Activated CD8-positive, alpha-beta memory T cell treated with anti-CD3 and anti-CD28 coated beads for 36 hours (primary cell): ENCODE measurements around the gene TMED1. TPM values are rescaled to one million over a fixed set of nuclear protein-coding genes. Genes with fewer than 3 reads are reported as not detected.

Experiments used
- CTCF ChIA-PET: fragments of 350-600 bp; sonication (Branson Sonifier 250); formaldehyde crosslinking; loops from one replicate; lab custom pipeline; 2021; ENCODE audit warnings: antibody characterized with exemption; lab: Charles Lee
- POLR2A ChIA-PET: fragments of 350-600 bp; sonication (Branson Sonifier 250); formaldehyde crosslinking; loops from one replicate; lab custom pipeline; 2021; ENCODE audit warnings: antibody characterized with exemption; lab: Charles Lee
- total RNA-seq, 2 experiments: library from RNA; stranded (reverse); gene quantifications; one replicate each; pipeline ENCODE4 v1.2.3, GENCODE V29; 2021

Gene TMED1
- total RNA-seq, 2 experiments from 2014 or later: 13.4 to 14.2 TPM

- ChIA-PET POLR2A (no interaction called here), CTCF (interaction anchor here (0.8 to 1.4 kb wide), 4 partner anchors 9 to 103 kb away, joined by 3 to 4 read pairs (median 4); partner anchors contain the start of gene DNM2)
Measured at GRCh38 chr19:10820173-10820572, 15.8 kb downstream of the TMED1 start.

GRCh38 chr19:10819124-10820060, 16.6 kb downstream of the TMED1 start:
- ChIA-PET CTCF (interaction anchor here (1.4 kb wide), 1 partner anchor 39 kb away, joined by 4 read pairs; no protein-coding TSS in a partner anchor), POLR2A (no interaction called here)

- ChIA-PET POLR2A (interaction anchor here (1.1 kb wide), 1 partner anchor 116 kb away, joined by 3 read pairs; no protein-coding TSS in a partner anchor), CTCF (no interaction called here)
Measured at GRCh38 chr19:10818301-10819123, 17.5 kb downstream of the TMED1 start.

- POLR2A ChIA-PET: interaction anchor here (0.6 to 1.1 kb wide), 2 partner anchors 11 to 115 kb away, joined by 3 read pairs; no protein-coding TSS in a partner anchor
- CTCF ChIA-PET: no interaction called here
Measured at GRCh38 chr19:10817291-10818038, 18.5 kb downstream of the TMED1 start.

GRCh38 chr19:10816691-10817090, 19.3 kb downstream of the TMED1 start:
- POLR2A ChIA-PET: no interaction called here
- CTCF ChIA-PET: no interaction called here

- POLR2A ChIA-PET: interaction anchor here (0.6 kb wide), 1 partner anchor 39 kb away, joined by 3 read pairs; no protein-coding TSS in a partner anchor
- CTCF ChIA-PET: interaction anchor here (0.5 kb wide), 1 partner anchor 9 kb away, joined by 3 read pairs; no protein-coding TSS in a partner anchor
Measured at GRCh38 chr19:10815969-10816644, 19.9 kb downstream of the TMED1 start.

GRCh38 chr19:10815007-10815536, 20.9 kb downstream of the TMED1 start:
- ChIA-PET CTCF (interaction anchor here (0.7 to 1.5 kb wide), 3 partner anchors 15 to 49 kb away, joined by 3 read pairs; no protein-coding TSS in a partner anchor), POLR2A (interaction anchor here (0.6 kb wide), 1 partner anchor 435 kb away, joined by 3 read pairs; the partner anchor contains the start of gene TYK2)

- CTCF ChIA-PET: interaction anchor here (0.7 kb wide), 2 partner anchors 66 to 240 kb away, joined by 3 read pairs; no protein-coding TSS in a partner anchor
- POLR2A ChIA-PET: no interaction called here
Measured at GRCh38 chr19:10812902-10813404, 23.1 kb downstream of the TMED1 start.

GRCh38 chr19:10812196-10812595, 23.8 kb downstream of the TMED1 start:
- CTCF ChIA-PET: no interaction called here
- POLR2A ChIA-PET: interaction anchor here (1.0 kb wide), 1 partner anchor 24 kb away, joined by 3 read pairs; the partner anchor contains the start of gene TMED1

- CTCF ChIA-PET: no interaction called here
- POLR2A ChIA-PET: interaction anchor here (1.0 kb wide), 1 partner anchor 25 kb away, joined by 3 read pairs; the partner anchor contains the start of gene TMED1
Measured at GRCh38 chr19:10811391-10812111, 24.5 kb downstream of the TMED1 start.

GRCh38 chr19:10809651-10810285, 26.2 kb downstream of the TMED1 start:
- ChIA-PET CTCF (interaction anchor here (1.1 to 1.2 kb wide), 2 partner anchors 18 to 92 kb away, joined by 3 read pairs; no protein-coding TSS in a partner anchor), POLR2A (no interaction called here)

GRCh38 chr19:10808937-10809649, 26.9 kb downstream of the TMED1 start:
- ChIA-PET POLR2A (no interaction called here), CTCF (interaction anchor here (1.2 kb wide), 1 partner anchor 19 kb away, joined by 3 read pairs; no protein-coding TSS in a partner anchor)

- ChIA-PET CTCF (interaction anchor here (1.3 kb wide), 1 partner anchor 15 kb away, joined by 4 read pairs; no protein-coding TSS in a partner anchor), POLR2A (no interaction called here)
Measured at GRCh38 chr19:10805758-10806247, 30.2 kb downstream of the TMED1 start.

- POLR2A ChIA-PET: no interaction called here
- CTCF ChIA-PET: interaction anchor here (1.3 kb wide), 1 partner anchor 16 kb away, joined by 4 read pairs; no protein-coding TSS in a partner anchor
Measured at GRCh38 chr19:10805065-10805757, 30.8 kb downstream of the TMED1 start.

GRCh38 chr19:10803252-10803651, 32.8 kb downstream of the TMED1 start:
- POLR2A ChIA-PET: no interaction called here
- CTCF ChIA-PET: interaction anchor here (0.6 kb wide), 1 partner anchor 59 kb away, joined by 3 read pairs; no protein-coding TSS in a partner anchor
